ENCODE results near the gene SLC17A9.

- TF ChIP-seq, protein P1, sequence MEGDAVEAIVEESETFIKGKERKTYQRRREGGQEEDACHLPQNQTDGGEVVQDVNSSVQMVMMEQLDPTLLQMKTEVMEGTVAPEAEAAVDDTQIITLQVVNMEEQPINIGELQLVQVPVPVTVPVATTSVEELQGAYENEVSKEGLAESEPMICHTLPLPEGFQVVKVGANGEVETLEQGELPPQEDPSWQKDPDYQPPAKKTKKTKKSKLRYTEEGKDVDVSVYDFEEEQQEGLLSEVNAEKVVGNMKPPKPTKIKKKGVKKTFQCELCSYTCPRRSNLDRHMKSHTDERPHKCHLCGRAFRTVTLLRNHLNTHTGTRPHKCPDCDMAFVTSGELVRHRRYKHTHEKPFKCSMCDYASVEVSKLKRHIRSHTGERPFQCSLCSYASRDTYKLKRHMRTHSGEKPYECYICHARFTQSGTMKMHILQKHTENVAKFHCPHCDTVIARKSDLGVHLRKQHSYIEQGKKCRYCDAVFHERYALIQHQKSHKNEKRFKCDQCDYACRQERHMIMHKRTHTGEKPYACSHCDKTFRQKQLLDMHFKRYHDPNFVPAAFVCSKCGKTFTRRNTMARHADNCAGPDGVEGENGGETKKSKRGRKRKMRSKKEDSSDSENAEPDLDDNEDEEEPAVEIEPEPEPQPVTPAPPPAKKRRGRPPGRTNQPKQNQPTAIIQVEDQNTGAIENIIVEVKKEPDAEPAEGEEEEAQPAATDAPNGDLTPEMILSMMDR (IDR thresholded peaks at IDR 0.05), result no peak
- TF ChIP-seq POLR2A (IDR thresholded peaks at IDR 0.05) (no peak), POLR2AphosphoS5 (IDR thresholded peaks at IDR 0.05) (no peak), EP300 (IDR thresholded peaks at IDR 0.05) (no peak)
These were observed 11.6 kb upstream of the SLC17A9 start for GRCh38 chr20:62940875-62941274.
